HL-60 (cell line): ENCODE results near the gene TERT.

Experiments
- DNase-seq, 2 experiments: peaks; one replicate each; pipeline ENCODE4 v3.0.0-alpha.2; 2010 to 2020; ENCODE audit warnings: low read depth in 1 of 2, low spot score in 1 of 2
- H3K27ac ChIP-seq: fragments of 250-450 bp; sonication (Bioruptor Pico); replicated peaks from 2 replicates; pipeline ENCODE4 v1.5.1; 2020; ENCODE audit warnings: mild to moderate bottlenecking, moderate library complexity
- H3K27me3 ChIP-seq: fragments of 250-450 bp; sonication (Bioruptor Pico); 2 replicates; pipeline ENCODE4 v1.5.1; 2021; ENCODE audit warnings: mild to moderate bottlenecking, moderate library complexity; ENCODE audit not compliant: insufficient read depth, poor library complexity, severe bottlenecking
- H3K4me3 ChIP-seq: replicated peaks from 2 replicates; pipeline ENCODE4 v1.5.1; 2011; ENCODE audit warnings: mild to moderate bottlenecking, control low read depth, low read length; ENCODE audit not compliant: insufficient read depth
- GABPA ChIP-seq: IDR thresholded peaks from 2 replicates; pipeline ENCODE4 v1.6.1; 2012; ENCODE audit warnings: low read depth
- POLR2AphosphoS5 ChIP-seq: IDR thresholded peaks from 2 replicates; pipeline ENCODE4 v1.6.1; 2012; ENCODE audit warnings: low read depth
- SPI1 ChIP-seq: IDR thresholded peaks from 2 replicates; pipeline ENCODE4 v1.6.1; 2012; ENCODE audit warnings: low read depth, mild to moderate bottlenecking, borderline replicate concordance
- TF ChIP-seq, protein P1 (sequence below): IDR thresholded peaks from one replicate; pipeline ENCODE4 v1.5.1; 2011; ENCODE audit warnings: low read length, control low read depth, inconsistent platforms; ENCODE audit not compliant: insufficient read depth
- TF ChIP-seq, protein P2 (sequence below): IDR thresholded peaks from 2 replicates; pipeline ENCODE4 v1.6.1; 2012; ENCODE audit warnings: low read depth; ENCODE audit not compliant: insufficient replicate concordance

The TERT gene

DNA sequence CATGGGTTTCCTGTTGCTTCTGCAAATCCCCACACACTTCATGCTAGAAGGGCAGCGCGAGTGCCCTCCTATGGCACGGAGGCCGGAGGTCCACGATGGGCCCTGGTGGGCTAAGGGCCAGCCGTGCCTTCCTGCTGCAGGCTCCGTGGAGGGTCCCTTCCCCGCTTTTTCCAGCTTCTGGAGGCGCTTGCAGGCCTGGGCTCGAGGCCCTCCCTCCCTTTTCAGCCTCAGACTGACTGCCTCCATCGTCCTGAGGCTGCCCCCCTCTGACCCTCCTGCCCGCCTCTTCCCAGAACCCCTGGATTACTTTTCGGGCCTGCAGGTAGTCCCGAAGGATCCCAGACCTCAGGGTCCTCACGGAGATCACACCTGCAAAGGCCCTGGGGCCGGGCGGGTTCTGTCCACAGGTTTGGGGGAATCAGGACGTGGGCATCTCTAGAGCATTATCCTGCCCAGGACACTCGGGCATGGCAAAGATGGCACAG is 3.2 kb upstream of the TERT start:
- Histone ChIP-seq H3K27me3 (peaks cover 6% of the 10 kb centered on the region), H3K4me3 (no peak overlapping the region), H3K27ac (no peak overlapping the region)
- DNase-seq: no peak
- TF ChIP-seq, protein P1, sequence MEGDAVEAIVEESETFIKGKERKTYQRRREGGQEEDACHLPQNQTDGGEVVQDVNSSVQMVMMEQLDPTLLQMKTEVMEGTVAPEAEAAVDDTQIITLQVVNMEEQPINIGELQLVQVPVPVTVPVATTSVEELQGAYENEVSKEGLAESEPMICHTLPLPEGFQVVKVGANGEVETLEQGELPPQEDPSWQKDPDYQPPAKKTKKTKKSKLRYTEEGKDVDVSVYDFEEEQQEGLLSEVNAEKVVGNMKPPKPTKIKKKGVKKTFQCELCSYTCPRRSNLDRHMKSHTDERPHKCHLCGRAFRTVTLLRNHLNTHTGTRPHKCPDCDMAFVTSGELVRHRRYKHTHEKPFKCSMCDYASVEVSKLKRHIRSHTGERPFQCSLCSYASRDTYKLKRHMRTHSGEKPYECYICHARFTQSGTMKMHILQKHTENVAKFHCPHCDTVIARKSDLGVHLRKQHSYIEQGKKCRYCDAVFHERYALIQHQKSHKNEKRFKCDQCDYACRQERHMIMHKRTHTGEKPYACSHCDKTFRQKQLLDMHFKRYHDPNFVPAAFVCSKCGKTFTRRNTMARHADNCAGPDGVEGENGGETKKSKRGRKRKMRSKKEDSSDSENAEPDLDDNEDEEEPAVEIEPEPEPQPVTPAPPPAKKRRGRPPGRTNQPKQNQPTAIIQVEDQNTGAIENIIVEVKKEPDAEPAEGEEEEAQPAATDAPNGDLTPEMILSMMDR: no peak
- TF ChIP-seq GABPA (no peak), SPI1 (no peak), POLR2AphosphoS5 (no peak)
- TF ChIP-seq, protein P2, sequence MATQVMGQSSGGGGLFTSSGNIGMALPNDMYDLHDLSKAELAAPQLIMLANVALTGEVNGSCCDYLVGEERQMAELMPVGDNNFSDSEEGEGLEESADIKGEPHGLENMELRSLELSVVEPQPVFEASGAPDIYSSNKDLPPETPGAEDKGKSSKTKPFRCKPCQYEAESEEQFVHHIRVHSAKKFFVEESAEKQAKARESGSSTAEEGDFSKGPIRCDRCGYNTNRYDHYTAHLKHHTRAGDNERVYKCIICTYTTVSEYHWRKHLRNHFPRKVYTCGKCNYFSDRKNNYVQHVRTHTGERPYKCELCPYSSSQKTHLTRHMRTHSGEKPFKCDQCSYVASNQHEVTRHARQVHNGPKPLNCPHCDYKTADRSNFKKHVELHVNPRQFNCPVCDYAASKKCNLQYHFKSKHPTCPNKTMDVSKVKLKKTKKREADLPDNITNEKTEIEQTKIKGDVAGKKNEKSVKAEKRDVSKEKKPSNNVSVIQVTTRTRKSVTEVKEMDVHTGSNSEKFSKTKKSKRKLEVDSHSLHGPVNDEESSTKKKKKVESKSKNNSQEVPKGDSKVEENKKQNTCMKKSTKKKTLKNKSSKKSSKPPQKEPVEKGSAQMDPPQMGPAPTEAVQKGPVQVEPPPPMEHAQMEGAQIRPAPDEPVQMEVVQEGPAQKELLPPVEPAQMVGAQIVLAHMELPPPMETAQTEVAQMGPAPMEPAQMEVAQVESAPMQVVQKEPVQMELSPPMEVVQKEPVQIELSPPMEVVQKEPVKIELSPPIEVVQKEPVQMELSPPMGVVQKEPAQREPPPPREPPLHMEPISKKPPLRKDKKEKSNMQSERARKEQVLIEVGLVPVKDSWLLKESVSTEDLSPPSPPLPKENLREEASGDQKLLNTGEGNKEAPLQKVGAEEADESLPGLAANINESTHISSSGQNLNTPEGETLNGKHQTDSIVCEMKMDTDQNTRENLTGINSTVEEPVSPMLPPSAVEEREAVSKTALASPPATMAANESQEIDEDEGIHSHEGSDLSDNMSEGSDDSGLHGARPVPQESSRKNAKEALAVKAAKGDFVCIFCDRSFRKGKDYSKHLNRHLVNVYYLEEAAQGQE: no peak

DNA sequence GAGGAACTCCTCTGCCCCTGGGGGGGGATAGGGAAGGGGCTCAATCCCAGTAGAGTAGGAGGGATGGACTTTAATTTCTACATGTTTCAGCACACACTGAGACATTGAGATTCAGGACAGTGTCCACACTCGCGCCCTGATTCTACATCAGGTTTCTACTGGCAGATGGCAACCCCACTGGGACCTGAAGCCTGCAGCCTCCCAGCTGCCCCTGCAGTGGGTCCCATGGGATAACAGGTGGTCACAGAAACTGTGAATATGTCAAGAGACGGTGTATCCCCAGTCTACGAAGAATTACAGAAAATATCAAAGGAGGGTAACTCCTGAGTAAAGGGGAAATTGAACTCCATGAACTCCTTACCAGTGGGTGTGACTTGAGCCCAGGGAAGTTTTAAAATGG is 2.4 kb upstream of the TERT start:
- TF ChIP-seq POLR2AphosphoS5: no peak
- TF ChIP-seq, protein P2: no peak
- no peak for DNase-seq
- no peak overlapping the region for H3K4me3 ChIP-seq
- no peak overlapping the region for H3K27ac ChIP-seq
- H3K27me3 ChIP-seq: peaks cover 6% of the 10 kb centered on the region

DNA sequence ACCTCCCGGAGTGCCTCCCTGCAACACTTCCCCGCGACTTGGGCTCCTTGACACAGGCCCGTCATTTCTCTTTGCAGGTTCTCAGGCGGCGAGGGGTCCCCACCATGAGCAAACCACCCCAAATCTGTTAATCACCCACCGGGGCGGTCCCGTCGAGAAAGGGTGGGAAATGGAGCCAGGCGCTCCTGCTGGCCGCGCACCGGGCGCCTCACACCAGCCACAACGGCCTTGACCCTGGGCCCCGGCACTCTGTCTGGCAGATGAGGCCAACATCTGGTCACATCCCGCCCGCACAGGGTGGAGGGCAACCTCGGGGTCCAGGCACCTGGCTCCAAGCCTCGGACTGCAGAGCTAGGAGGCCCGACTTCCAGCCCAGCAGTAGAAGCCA is 776 bp upstream of the TERT start:
- Histone ChIP-seq H3K27ac (no peak overlapping the region), H3K4me3 (no peak overlapping the region), H3K27me3 (peaks cover 6% of the 10 kb centered on the region)
- no peak for DNase-seq
- no peak for TF ChIP-seq POLR2AphosphoS5
- TF ChIP-seq SPI1: no peak
- TF ChIP-seq, protein P1: no peak
- TF ChIP-seq, protein P2: no peak
- no peak for TF ChIP-seq GABPA
